Kidney (tissue), 14 donors: Measurements from ENCODE around the gene NBEAL2. TPM values are rescaled to one million over a fixed set of nuclear protein-coding genes. Genes with fewer than 3 reads are reported as not detected.
"Not testable (repeated sequence)": the region's sequence is repeated elsewhere in the genome, so short reads cannot be mapped to it uniquely, and the experiment has no call there.

Experiments
- DNase-seq, 5 donors: peaks; one replicate each; pipeline ENCODE4 v3.0.0-alpha.2; 2013 to 2020
- FAIRE-seq: peaks from 2 replicates; lab custom pipeline; 2012; peaks lifted over from hg19 to GRCh38; lab: Jason Lieb, UNC
- H3K27ac ChIP-seq, 2 donors: one replicate each; pipeline ENCODE4 v1.7.0; 2013; ENCODE audit warnings: low read depth in 2 of 2, low read length in 2 of 2, inconsistent platforms in 1 of 2
- H3K27me3 ChIP-seq: one replicate; pipeline ENCODE4 v1.7.1; 2013; ENCODE audit warnings: low read length, inconsistent platforms; ENCODE audit not compliant: control insufficient read depth, insufficient read depth
- H3K36me3 ChIP-seq, 3 donors: one replicate each; pipeline versions ENCODE4 v1.7.0 to v1.7.1; 2013; ENCODE audit warnings: low read length in 3 of 3, control low read depth in 1 of 3, inconsistent platforms in 1 of 3; ENCODE audit not compliant: insufficient read depth in 3 of 3, control insufficient read depth in 2 of 3
- H3K4me1 ChIP-seq, 3 donors: one replicate each; pipeline versions ENCODE4 v1.7.0 to v1.7.1; 2013; ENCODE audit warnings: low read length in 3 of 3, inconsistent platforms in 1 of 3, low read depth in 1 of 3; ENCODE audit not compliant: control insufficient read depth in 2 of 3, insufficient read depth in 2 of 3
- H3K4me3 ChIP-seq, 3 donors: one replicate each; pipeline versions ENCODE4 v1.7.0 to v1.8.1; 2013; ENCODE audit warnings: low read length in 3 of 3, control low read depth in 1 of 3, inconsistent platforms in 1 of 3
- H3K9ac ChIP-seq, 3 donors: one replicate each; pipeline versions ENCODE4 v1.7.0 to v1.7.1; 2013; ENCODE audit warnings: low read length in 3 of 3, control low read depth in 1 of 3, inconsistent platforms in 1 of 3
- H3K9me3 ChIP-seq, 3 donors: one replicate each; pipeline versions ENCODE4 v1.7.0 to v1.7.1; 2013; ENCODE audit warnings: low read length in 3 of 3, control low read depth in 1 of 3, inconsistent platforms in 1 of 3; ENCODE audit not compliant: control insufficient read depth in 2 of 3, insufficient read depth in 1 of 3
- intact Hi-C: fragments of 100-400 bp; cut with DNase I; formaldehyde crosslinking; loops from one replicate; pipeline ENCODE4 v1.11.1; 2022
- polyA plus RNA-seq: library from polyadenylated mRNA; stranded (reverse); fragments of 350-450 nt; fragmentation: Illumina TruSeq; extraction: RNeasy Lipid Tissue Mini Kit (QIAGEN cat#74804); gene quantifications from one replicate; pipeline ENCODE4 v1.2.3, GENCODE V29; 2014; ENCODE audit warnings: low read depth, low replicate concordance; ENCODE audit not compliant: insufficient read depth
- total RNA-seq: library from RNA; stranded (reverse); fragmentation: NEBNext Ultra II Directional; extraction: Animal tissue kit (Norgen Biotek cat#: 25700); gene quantifications from one replicate; pipeline ENCODE4 v1.2.1, GENCODE V29; 2021
- TF ChIP-seq, protein P1 (sequence below): IDR thresholded peaks from 3 replicates; pipeline ENCODE4 v1.5.1; 2012; ENCODE audit warnings: mild to moderate bottlenecking, moderate library complexity, borderline replicate concordance; ENCODE audit not compliant: insufficient read depth; ENCODE audit errors: extremely low read depth
- donor health status: control.
- donor health status: control.
- donor health status: control.
- donor health status: control.
- donor health status: control.
- donor health status: DM: yes; HTN: yes; CAD: no.
- donor health status: Normal renal cell carcinoma (clear cell type).

Gene NBEAL2
- total and polyA plus RNA-seq, 2 donors from 2014 or later, result 25.7 to 82.8 TPM

DNA sequence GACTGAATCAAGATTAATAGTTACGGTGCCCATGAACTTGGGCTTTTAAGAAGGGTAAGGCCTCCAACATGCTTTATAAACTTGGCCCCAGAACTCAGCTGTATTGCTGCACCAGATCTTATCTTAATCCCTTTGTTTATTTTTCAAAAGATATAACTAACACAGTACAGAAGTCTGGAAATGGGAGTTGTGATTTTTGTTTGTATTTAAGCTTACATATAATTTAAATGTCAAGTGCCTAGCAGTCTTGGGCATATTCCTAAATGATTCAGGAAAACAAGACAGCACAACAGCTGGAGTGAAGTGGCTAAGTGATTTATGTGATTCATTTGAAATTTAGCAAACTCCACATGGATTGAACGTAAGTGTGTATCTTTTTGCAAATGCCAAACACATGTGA lies 56.2 kb downstream of the NBEAL2 start:
- H3K27me3 ChIP-seq, result no peaks in the 10 kb centered on the region
- H3K27ac ChIP-seq, result no peak overlapping the region
- H3K9ac ChIP-seq, result no peak overlapping the region
- peaks cover 0 to 4% (median 0%) of the 10 kb centered on the region in 3 donors for H3K4me1 ChIP-seq
- TF ChIP-seq, protein P1, sequence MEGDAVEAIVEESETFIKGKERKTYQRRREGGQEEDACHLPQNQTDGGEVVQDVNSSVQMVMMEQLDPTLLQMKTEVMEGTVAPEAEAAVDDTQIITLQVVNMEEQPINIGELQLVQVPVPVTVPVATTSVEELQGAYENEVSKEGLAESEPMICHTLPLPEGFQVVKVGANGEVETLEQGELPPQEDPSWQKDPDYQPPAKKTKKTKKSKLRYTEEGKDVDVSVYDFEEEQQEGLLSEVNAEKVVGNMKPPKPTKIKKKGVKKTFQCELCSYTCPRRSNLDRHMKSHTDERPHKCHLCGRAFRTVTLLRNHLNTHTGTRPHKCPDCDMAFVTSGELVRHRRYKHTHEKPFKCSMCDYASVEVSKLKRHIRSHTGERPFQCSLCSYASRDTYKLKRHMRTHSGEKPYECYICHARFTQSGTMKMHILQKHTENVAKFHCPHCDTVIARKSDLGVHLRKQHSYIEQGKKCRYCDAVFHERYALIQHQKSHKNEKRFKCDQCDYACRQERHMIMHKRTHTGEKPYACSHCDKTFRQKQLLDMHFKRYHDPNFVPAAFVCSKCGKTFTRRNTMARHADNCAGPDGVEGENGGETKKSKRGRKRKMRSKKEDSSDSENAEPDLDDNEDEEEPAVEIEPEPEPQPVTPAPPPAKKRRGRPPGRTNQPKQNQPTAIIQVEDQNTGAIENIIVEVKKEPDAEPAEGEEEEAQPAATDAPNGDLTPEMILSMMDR, result no peak
- H3K4me3 ChIP-seq, result no peak overlapping the region
- FAIRE-seq (no peak), DNase-seq (no peak)
- intact Hi-C loops, result no loop called here
- H3K36me3 ChIP-seq, result peaks cover 9 to 44% (median 10%) of the 10 kb centered on the region in 3 donors
- H3K9me3 ChIP-seq, result no peaks in the 10 kb centered on the region

DNA sequence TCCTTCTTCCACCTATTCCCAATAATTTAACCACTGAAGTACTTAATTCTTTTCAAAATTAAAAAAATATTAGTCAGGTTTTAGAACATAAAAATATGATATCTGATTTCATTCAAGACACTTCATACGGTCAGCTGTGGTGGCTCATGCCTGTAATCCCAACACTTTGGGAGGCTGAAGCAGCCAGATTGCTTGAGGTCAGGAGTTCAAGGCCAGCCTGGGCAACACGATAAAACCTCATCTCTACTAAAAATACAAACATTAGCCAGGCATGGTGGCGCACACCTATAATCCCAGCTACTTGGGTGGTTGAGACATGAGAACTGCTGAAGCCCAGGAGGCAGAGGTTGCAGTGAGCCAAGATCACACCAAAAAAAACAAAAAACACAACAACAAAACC lies 56.7 kb downstream of the NBEAL2 start:
- H3K4me1 ChIP-seq, result peaks cover 0 to 4% (median 0%) of the 10 kb centered on the region in 3 donors
- FAIRE-seq (no peak), DNase-seq (no peak)
- H3K9ac ChIP-seq, result no peak overlapping the region
- H3K27ac ChIP-seq, result no peak overlapping the region
- TF ChIP-seq, protein P1, result no peak
- no peaks in the 10 kb centered on the region for H3K27me3 ChIP-seq
- no peaks in the 10 kb centered on the region for H3K9me3 ChIP-seq
- no peak overlapping the region for H3K4me3 ChIP-seq
- intact Hi-C loops, result no loop called here
- peaks cover 9 to 49% (median 15%) of the 10 kb centered on the region in 3 donors for H3K36me3 ChIP-seq

DNA sequence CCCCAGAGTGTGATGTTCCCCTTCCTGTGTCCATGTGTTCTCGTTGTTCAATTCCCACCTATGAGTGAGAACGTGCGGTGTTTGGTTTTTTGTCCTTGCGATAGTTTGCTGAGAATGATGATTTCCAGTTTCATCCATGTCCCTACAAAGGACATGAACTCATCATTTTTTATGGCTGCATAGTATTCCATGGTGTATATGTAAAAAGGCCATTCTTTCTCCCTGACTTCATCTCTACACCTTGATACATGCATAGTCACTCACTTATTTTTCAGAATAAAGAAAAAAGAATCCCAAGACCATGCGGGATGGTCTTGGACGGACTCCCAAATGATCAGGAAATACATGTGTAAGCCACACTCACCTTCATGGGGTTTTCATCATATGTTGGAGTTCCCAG lies 57.8 kb downstream of the NBEAL2 start:
- H3K27ac ChIP-seq, DNase-seq, H3K4me3 ChIP-seq, H3K27me3 ChIP-seq, H3K9me3 ChIP-seq, H3K4me1 ChIP-seq, intact Hi-C loops, H3K9ac ChIP-seq, FAIRE-seq: not testable (repeated sequence)
- H3K36me3 ChIP-seq, result peaks cover 9 to 60% (median 18%) of the 10 kb centered on the region in 3 donors

DNA sequence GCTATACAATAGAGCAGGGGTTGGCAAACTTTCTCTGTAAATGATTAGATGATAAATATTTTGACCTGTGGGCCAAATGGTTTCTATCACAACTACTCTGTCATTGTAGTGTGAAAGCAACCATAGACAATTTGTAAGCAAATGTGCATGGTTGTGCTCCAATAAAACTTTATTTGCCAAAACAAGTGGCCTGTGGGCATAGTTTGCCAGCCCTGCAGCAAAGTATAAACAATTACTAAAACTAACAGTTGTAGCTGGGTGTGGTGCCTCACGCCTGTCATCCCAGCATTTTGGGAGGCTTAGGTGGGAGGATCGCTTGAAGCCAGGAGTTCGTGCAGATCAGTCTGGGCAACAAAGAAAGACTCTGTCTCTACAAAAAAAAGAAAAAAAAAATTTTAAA lies 61.6 kb downstream of the NBEAL2 start:
- H3K9ac ChIP-seq, result no peak overlapping the region
- H3K4me3 ChIP-seq, result no peak overlapping the region
- no peaks in the 10 kb centered on the region for H3K27me3 ChIP-seq
- peaks cover 7 to 42% (median 18%) of the 10 kb centered on the region in 3 donors for H3K36me3 ChIP-seq
- intact Hi-C loops, result no loop called here
- FAIRE-seq, result no peak
- TF ChIP-seq, protein P1, result no peak
- no peak overlapping the region for H3K27ac ChIP-seq
- no peaks in the 10 kb centered on the region for H3K4me1 ChIP-seq
- no peaks in the 10 kb centered on the region for H3K9me3 ChIP-seq
- DNase-seq, result no peak
